ENCODE measurements around the gene MACC1. TPM values are rescaled to one million over a fixed set of nuclear protein-coding genes. Genes with fewer than 3 reads are reported as not detected.

The MACC1 gene
- total and polyA plus RNA-seq, 2 experiments from 2014 or later = 3.4 to 13.4 TPM

DNA sequence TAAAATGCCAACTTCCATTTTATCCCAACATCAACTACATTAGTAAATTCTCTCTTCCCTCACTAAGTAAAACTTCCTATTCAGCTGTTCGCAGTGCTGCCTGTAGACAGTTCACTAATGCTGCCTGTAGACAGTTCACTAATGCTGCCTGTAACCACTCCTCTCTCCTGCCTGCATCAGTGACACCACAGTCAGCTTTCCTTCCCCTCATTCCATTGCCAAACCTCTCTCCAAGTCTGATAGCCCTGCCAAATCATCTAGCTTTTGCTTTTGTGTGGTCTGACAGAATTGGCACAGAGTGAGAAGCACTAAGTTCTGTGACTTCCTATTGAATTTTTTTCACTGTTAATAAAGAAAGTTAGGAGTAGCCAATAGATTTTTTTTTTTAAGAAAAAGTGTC is 43.0 kb upstream of the MACC1 start:
- no peak overlapping the region for H3K27ac Mint-ChIP-seq
- TF ChIP-seq NANOG (IDR thresholded peaks at IDR 0.05; ENCODE audit: borderline replicate concordance) = no peak
- TF ChIP-seq, protein P1, sequence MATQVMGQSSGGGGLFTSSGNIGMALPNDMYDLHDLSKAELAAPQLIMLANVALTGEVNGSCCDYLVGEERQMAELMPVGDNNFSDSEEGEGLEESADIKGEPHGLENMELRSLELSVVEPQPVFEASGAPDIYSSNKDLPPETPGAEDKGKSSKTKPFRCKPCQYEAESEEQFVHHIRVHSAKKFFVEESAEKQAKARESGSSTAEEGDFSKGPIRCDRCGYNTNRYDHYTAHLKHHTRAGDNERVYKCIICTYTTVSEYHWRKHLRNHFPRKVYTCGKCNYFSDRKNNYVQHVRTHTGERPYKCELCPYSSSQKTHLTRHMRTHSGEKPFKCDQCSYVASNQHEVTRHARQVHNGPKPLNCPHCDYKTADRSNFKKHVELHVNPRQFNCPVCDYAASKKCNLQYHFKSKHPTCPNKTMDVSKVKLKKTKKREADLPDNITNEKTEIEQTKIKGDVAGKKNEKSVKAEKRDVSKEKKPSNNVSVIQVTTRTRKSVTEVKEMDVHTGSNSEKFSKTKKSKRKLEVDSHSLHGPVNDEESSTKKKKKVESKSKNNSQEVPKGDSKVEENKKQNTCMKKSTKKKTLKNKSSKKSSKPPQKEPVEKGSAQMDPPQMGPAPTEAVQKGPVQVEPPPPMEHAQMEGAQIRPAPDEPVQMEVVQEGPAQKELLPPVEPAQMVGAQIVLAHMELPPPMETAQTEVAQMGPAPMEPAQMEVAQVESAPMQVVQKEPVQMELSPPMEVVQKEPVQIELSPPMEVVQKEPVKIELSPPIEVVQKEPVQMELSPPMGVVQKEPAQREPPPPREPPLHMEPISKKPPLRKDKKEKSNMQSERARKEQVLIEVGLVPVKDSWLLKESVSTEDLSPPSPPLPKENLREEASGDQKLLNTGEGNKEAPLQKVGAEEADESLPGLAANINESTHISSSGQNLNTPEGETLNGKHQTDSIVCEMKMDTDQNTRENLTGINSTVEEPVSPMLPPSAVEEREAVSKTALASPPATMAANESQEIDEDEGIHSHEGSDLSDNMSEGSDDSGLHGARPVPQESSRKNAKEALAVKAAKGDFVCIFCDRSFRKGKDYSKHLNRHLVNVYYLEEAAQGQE (IDR thresholded peaks at IDR 0.05; ENCODE audit: unreplicated experiment) = no peak
- TF ChIP-seq, protein P2, sequence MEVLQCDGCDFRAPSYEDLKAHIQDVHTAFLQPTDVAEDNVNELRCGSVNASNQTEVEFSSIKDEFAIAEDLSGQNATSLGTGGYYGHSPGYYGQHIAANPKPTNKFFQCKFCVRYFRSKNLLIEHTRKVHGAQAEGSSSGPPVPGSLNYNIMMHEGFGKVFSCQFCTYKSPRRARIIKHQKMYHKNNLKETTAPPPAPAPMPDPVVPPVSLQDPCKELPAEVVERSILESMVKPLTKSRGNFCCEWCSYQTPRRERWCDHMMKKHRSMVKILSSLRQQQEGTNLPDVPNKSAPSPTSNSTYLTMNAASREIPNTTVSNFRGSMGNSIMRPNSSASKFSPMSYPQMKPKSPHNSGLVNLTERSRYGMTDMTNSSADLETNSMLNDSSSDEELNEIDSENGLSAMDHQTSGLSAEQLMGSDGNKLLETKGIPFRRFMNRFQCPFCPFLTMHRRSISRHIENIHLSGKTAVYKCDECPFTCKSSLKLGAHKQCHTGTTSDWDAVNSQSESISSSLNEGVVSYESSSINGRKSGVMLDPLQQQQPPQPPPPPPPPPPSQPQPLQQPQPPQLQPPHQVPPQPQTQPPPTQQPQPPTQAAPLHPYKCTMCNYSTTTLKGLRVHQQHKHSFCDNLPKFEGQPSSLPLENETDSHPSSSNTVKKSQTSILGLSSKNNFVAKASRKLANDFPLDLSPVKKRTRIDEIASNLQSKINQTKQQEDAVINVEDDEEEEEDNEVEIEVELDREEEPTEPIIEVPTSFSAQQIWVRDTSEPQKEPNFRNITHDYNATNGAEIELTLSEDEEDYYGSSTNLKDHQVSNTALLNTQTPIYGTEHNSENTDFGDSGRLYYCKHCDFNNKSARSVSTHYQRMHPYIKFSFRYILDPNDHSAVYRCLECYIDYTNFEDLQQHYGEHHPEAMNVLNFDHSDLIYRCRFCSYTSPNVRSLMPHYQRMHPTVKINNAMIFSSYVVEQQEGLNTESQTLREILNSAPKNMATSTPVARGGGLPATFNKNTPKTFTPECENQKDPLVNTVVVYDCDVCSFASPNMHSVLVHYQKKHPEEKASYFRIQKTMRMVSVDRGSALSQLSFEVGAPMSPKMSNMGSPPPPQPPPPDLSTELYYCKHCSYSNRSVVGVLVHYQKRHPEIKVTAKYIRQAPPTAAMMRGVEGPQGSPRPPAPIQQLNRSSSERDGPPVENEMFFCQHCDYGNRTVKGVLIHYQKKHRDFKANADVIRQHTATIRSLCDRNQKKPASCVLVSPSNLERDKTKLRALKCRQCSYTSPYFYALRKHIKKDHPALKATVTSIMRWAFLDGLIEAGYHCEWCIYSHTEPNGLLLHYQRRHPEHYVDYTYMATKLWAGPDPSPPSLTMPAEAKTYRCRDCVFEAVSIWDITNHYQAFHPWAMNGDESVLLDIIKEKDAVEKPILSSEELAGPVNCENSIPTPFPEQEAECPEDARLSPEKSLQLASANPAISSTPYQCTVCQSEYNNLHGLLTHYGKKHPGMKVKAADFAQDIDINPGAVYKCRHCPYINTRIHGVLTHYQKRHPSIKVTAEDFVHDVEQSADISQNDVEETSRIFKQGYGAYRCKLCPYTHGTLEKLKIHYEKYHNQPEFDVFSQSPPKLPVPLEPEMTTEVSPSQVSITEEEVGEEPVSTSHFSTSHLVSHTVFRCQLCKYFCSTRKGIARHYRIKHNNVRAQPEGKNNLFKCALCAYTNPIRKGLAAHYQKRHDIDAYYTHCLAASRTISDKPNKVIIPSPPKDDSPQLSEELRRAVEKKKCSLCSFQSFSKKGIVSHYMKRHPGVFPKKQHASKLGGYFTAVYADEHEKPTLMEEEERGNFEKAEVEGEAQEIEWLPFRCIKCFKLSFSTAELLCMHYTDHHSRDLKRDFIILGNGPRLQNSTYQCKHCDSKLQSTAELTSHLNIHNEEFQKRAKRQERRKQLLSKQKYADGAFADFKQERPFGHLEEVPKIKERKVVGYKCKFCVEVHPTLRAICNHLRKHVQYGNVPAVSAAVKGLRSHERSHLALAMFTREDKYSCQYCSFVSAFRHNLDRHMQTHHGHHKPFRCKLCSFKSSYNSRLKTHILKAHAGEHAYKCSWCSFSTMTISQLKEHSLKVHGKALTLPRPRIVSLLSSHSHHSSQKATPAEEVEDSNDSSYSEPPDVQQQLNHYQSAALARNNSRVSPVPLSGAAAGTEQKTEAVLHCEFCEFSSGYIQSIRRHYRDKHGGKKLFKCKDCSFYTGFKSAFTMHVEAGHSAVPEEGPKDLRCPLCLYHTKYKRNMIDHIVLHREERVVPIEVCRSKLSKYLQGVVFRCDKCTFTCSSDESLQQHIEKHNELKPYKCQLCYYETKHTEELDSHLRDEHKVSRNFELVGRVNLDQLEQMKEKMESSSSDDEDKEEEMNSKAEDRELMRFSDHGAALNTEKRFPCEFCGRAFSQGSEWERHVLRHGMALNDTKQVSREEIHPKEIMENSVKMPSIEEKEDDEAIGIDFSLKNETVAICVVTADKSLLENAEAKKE (CRISPR knock-in tag; IDR thresholded peaks at IDR 0.05) = no peak
- TF ChIP-seq EZH2 (IDR thresholded peaks at IDR 0.05; ENCODE audit: low read depth, unreplicated experiment) = no peak
- TF ChIP-seq CREB1 (CRISPR knock-in tag; IDR thresholded peaks at IDR 0.05; ENCODE audit: low read depth) = no peak
- TF ChIP-seq JUNB (IDR thresholded peaks at IDR 0.05; ENCODE audit: unreplicated experiment) = no peak
- no peak for TF ChIP-seq EZH2phosphoT487 (IDR thresholded peaks at IDR 0.05; ENCODE audit: unreplicated experiment)
- TF ChIP-seq ZNF114 (CRISPR knock-in tag; IDR thresholded peaks at IDR 0.05) = no peak
- no peak for TF ChIP-seq STAT1 (IDR thresholded peaks at IDR 0.05; ENCODE audit: unreplicated experiment)
- TF ChIP-seq, protein P3, sequence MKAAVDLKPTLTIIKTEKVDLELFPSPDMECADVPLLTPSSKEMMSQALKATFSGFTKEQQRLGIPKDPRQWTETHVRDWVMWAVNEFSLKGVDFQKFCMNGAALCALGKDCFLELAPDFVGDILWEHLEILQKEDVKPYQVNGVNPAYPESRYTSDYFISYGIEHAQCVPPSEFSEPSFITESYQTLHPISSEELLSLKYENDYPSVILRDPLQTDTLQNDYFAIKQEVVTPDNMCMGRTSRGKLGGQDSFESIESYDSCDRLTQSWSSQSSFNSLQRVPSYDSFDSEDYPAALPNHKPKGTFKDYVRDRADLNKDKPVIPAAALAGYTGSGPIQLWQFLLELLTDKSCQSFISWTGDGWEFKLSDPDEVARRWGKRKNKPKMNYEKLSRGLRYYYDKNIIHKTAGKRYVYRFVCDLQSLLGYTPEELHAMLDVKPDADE (IDR thresholded peaks at IDR 0.05) = no peak
- no peak for TF ChIP-seq POLR2AphosphoS5 (IDR thresholded peaks at IDR 0.05; ENCODE audit: low read depth)
- TF ChIP-seq, protein P4, sequence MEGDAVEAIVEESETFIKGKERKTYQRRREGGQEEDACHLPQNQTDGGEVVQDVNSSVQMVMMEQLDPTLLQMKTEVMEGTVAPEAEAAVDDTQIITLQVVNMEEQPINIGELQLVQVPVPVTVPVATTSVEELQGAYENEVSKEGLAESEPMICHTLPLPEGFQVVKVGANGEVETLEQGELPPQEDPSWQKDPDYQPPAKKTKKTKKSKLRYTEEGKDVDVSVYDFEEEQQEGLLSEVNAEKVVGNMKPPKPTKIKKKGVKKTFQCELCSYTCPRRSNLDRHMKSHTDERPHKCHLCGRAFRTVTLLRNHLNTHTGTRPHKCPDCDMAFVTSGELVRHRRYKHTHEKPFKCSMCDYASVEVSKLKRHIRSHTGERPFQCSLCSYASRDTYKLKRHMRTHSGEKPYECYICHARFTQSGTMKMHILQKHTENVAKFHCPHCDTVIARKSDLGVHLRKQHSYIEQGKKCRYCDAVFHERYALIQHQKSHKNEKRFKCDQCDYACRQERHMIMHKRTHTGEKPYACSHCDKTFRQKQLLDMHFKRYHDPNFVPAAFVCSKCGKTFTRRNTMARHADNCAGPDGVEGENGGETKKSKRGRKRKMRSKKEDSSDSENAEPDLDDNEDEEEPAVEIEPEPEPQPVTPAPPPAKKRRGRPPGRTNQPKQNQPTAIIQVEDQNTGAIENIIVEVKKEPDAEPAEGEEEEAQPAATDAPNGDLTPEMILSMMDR (conservative IDR thresholded peaks at IDR 0.05; ENCODE audit: low read depth in 2 of 2) = no peak
- TF ChIP-seq ZNF331 (CRISPR knock-in tag; IDR thresholded peaks at IDR 0.05; ENCODE audit: low read depth) = no peak

More for the DNA sequence above, 43.0 kb upstream of the MACC1 start:
- Histone ChIP-seq H3K27ac (ENCODE audit: low read depth) (no peak overlapping the region), H3K4me1 (ENCODE audit: insufficient read depth) (0 out of 2 replicates have a peak, but pooled peaks cover 5% of the 10 kb centered on the region), H3K9me2 (ENCODE audit: insufficient read depth) (no peaks in the 10 kb centered on the region), H3F3A (replicated peaks; ENCODE audit: low read depth) (no peaks in the 10 kb centered on the region), H3K4me3 (no peak overlapping the region), H2AFZ (no peak overlapping the region), H3K36me3 (ENCODE audit: insufficient read depth) (no peaks in the 10 kb centered on the region), H4K20me1 (replicated peaks; ENCODE audit: insufficient read depth) (no peaks in the 10 kb centered on the region), H3K4me2 (no peak overlapping the region), H3K27me3 (ENCODE audit: insufficient read depth) (no peaks in the 10 kb centered on the region), H3K79me2 (replicated peaks; ENCODE audit: insufficient read depth) (no peaks in the 10 kb centered on the region)
- Mint-ChIP-seq H3K9me3 (no peaks in the 10 kb centered on the region), H3K27me3 (ENCODE audit: insufficient read depth, low read depth, poor library complexity) (no peaks in the 10 kb centered on the region), H3K4me1 (peaks cover 6% of the 10 kb centered on the region; the same call in 1 of the 3 replicates), H3K4me3 (no peak overlapping the region), H3K36me3 (ENCODE audit: low read depth) (no peaks in the 10 kb centered on the region)
- ATAC-seq (no peak), DNase-seq (ENCODE audit: low spot score) (no peak)

All from GM23338 (cell line).